Endometrial microvascular endothelial cells (primary cell): ENCODE measurements around the gene SPDL1. TPM values are rescaled to one million over a fixed set of nuclear protein-coding genes. Genes with fewer than 3 reads are reported as not detected.

Experiments used
- in situ Hi-C: cut with HindIII; loops from 2 replicates; pipeline ENCODE4 v1.10.0; 2017; ENCODE audit warnings: low sequenced_read_pairs, low pct_unique_long_range_greater_than_20kb; ENCODE audit errors: inconsistent ontology term
- total RNA-seq: library from RNA; depleted of rRNA; stranded (reverse); fragments of >200 nt; gene quantifications from one replicate; pipeline ENCODE4 v1.2.3, GENCODE V29; 2015; ENCODE audit errors: inconsistent ontology term

SPDL1 gene
- total RNA-seq, 1 donor from 2014 or later, result 46.3 TPM

- in situ Hi-C loops, result no loop called here
Measured at GRCh38 chr5:169650701-169651331, 67.2 kb downstream of the SPDL1 start.

- in situ Hi-C loops, result no loop called here
Measured at GRCh38 chr5:169651526-169651925, 68.0 kb downstream of the SPDL1 start.

DNA sequence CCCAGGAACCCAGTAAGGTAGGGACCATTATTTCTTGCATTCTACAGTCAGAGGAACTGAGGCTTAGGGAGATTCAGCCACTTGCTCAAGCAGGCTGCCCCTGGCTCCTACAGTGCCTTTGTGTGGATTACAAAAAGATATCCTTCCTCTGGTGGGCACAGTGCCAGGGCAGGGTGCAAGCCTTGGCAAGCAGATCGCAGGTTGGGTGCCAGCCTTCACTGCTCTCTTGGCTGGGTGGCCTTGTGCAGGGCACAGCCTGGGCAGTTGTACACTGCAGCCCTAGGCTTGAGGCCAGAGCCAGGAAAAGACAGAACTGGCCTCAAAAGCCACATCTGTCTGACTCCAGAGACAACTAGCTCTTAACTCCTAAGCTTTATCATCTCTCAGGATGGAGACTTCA, 68.5 kb downstream of the SPDL1 start:
- in situ Hi-C loops, result no loop called here

DNA sequence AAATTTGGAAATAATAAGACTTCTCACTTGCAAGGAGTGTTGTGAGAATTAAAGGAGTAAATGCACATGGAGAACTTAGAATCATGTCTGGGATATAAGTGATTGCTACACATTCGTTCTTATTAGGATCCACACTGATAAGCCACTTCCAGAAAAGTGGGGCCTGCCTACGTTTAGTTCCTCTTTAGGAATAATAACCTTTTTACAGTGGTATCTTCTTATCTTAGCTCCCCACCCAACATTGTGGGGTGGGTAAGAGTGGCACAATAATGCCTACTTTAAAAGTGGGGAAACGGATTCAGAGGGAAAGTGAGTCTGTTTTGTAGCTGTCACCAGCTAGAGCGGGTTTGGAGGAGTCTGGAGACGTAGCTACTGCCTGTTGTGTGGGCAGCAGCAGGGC, 69.5 kb downstream of the SPDL1 start:
- in situ Hi-C loops, result no loop called here

Other genes starting within 250 kb of the SPDL1 start
- gene DOCK2, start 53.5 kb downstream of the SPDL1 start, total RNA-seq, result not detected